GM18907 (cell line): Measurements from ENCODE around the gene DEFB114.
"Not testable (repeated sequence)": the region's sequence is repeated elsewhere in the genome, so short reads cannot be mapped to it uniquely, and the experiment has no call there.

Source experiments
- ATAC-seq: cut with Tn5 transposase; IDR thresholded peaks from one replicate; pipeline ENCODE4 v1.9.1; 2021; ENCODE audit warnings: mild to moderate bottlenecking, moderate library complexity; ENCODE audit not compliant: unreplicated experiment

DEFB114 gene

GRCh38 chr6:49964064-49964463 is at the start of gene DEFB114:
Gene DEFB114 (minus strand): TSS chr6:49964164. CDS start chr6:49964105, 59 bp downstream.
- ATAC-seq = no peak

- ATAC-seq = no peak
These were observed 43.9 kb upstream of the DEFB114 start for GRCh38 chr6:50007819-50008218.

- no peak for ATAC-seq
These were observed 39.2 kb upstream of the DEFB114 start for GRCh38 chr6:50003139-50003538.

GRCh38 chr6:49995278-49995677 is 31.3 kb upstream of the DEFB114 start:
- ATAC-seq = no peak

- no peak for ATAC-seq
These were observed 24.9 kb upstream of the DEFB114 start for GRCh38 chr6:49988900-49989299.

GRCh38 chr6:49987749-49988148 is 23.8 kb upstream of the DEFB114 start:
- no peak for ATAC-seq

- no peak for ATAC-seq
These were observed 22.6 kb upstream of the DEFB114 start for GRCh38 chr6:49986551-49986950.

- no peak for ATAC-seq
These were observed 18.1 kb upstream of the DEFB114 start for GRCh38 chr6:49982046-49982445.

GRCh38 chr6:49980898-49981297 is 16.9 kb upstream of the DEFB114 start:
- ATAC-seq = peak; percentile 45

- peak; percentile 44 for ATAC-seq
These were observed 15.6 kb upstream of the DEFB114 start for GRCh38 chr6:49979584-49979983.

GRCh38 chr6:49978332-49979226 is 14.6 kb upstream of the DEFB114 start:
- peak; percentile 61 for ATAC-seq

GRCh38 chr6:49969605-49970004 is 5.6 kb upstream of the DEFB114 start, which contains the start of gene DEFB113:
Gene DEFB113 (minus strand): TSS chr6:49969625. CDS start chr6:49969625, 0 bp downstream.
- ATAC-seq = no peak

- no peak for ATAC-seq
These were observed 2.9 kb upstream of the DEFB114 start for GRCh38 chr6:49966823-49967222.

- ATAC-seq = no peak
These were observed 2.4 kb upstream of the DEFB114 start for GRCh38 chr6:49966334-49966733.

- ATAC-seq = no peak
These were observed 5.8 kb downstream of the DEFB114 start for GRCh38 chr6:49958180-49958579.

- no peak for ATAC-seq
These were observed 8.1 kb downstream of the DEFB114 start for GRCh38 chr6:49955847-49956246.

- no peak for ATAC-seq
These were observed 12.0 kb downstream of the DEFB114 start for GRCh38 chr6:49951926-49952325.

GRCh38 chr6:49950415-49950751 is 13.6 kb downstream of the DEFB114 start:
- ATAC-seq = no peak

GRCh38 chr6:49949062-49949461 is 14.9 kb downstream of the DEFB114 start:
- no peak for ATAC-seq

- ATAC-seq = no peak
These were observed 17.1 kb downstream of the DEFB114 start for GRCh38 chr6:49946835-49947234.

GRCh38 chr6:49944068-49944467 is 19.9 kb downstream of the DEFB114 start:
- not testable (repeated sequence) for ATAC-seq

- no peak for ATAC-seq
These were observed 23.9 kb downstream of the DEFB114 start for GRCh38 chr6:49939993-49940498.
